HG02798 (cell line): ENCODE results near the gene CDC42EP5.
"Not testable (repeated sequence)": the region's sequence is repeated elsewhere in the genome, so short reads cannot be mapped to it uniquely, and the experiment has no call there.

Experiments used
- ATAC-seq: cut with Tn5 transposase; IDR thresholded peaks from one replicate; pipeline ENCODE4 v1.9.1; 2021; ENCODE audit warnings: mild to moderate bottlenecking; ENCODE audit not compliant: unreplicated experiment, poor library complexity

The CDC42EP5 gene

DNA sequence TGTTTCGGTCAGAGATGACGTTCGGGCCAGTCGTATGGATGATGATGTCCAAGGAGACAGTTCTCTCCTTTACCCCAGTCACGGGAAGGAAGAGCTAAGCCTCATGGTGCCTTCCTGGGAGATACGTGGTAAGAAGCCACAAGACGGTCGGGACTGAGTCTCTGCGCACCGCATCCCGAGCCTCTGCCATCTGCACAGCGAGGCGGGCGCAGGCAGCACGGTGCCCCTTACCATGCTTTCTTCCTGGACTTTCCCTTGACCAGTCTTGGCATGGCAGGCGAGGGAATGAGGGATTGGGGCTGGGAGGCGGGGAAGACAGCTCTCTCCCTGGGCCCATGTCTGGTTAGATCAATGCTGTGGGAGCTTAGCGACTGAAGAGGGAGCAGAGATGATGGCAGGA is 19.5 kb upstream of the CDC42EP5 start:
- no peak for ATAC-seq

DNA sequence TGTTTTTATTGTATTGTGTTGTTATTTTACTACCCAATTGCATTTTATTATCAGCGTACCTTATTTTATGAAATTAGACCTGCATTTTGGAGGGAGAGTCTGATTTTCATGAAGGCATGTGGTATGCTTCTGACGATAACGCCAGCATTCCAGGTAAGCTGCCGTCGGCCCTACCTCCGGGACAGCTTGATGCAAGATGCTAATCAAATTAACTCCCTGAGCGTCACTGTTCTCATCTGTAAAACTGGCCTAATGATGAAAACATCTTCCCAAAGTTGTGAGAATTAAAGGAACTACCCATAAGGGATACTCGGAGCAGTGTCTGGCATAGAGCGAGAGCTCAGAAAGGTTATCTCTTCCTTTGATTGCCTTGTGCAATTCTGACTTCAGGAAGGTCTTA is 16.7 kb upstream of the CDC42EP5 start:
- ATAC-seq, result no peak

DNA sequence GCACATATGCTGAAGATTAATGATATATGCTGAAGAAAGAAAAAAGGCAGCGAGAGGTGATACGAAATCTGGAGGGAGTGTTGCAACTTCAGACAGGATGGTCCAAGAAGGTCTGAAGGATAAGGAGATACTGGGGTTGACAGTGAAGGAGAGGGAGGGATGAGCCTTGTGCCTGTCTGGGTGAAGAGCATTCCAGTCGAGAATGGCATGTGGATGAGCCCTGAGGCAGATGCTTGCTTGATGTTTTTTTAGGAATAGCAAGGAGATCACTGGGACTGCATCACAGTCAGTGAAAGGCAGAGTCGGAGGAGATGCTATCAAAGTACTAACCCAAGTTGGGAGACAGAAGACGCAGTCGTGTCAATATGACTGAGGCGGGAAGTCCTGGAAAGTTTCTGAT is 16.2 kb upstream of the CDC42EP5 start:
- no peak for ATAC-seq

DNA sequence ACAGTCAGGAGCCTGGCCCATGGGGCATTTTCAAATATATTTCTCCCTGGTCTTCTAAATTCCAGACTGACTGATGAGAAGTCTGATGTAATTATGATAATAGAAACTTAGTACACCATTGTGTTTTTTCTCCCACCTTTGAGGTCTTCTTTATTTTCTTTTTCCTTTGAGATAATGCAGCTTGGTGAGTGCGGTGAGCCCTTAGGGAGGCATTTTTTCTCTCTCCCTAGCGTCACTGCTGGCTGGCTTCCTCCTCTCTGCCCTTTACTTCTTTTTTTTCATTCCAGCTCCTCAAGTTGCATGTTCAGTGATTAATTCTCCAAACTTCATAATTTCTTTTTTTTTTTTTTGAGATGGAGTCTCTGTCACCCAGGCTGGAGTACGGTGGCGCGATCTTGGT is 12.8 kb upstream of the CDC42EP5 start:
- no peak for ATAC-seq

DNA sequence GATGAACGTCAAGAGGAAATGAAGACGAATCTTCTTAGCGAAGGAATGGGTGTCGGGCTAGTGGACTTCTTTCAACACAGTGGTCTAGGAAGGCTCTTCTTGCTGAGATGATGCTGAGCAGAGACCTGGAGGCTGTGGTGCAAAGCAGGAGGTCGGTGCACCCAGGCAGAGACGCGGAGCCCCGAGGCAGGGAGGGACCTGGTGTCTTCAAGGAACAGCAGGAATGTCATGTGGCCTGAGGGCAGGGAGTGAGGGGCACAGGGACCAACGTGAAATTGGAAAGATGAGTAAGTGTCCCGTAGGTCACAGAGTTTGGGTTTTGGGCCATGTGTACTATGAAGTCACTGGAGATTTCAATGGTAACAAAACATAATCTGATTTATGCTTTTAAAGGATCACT is 11.4 kb upstream of the CDC42EP5 start:
- no peak for ATAC-seq

DNA sequence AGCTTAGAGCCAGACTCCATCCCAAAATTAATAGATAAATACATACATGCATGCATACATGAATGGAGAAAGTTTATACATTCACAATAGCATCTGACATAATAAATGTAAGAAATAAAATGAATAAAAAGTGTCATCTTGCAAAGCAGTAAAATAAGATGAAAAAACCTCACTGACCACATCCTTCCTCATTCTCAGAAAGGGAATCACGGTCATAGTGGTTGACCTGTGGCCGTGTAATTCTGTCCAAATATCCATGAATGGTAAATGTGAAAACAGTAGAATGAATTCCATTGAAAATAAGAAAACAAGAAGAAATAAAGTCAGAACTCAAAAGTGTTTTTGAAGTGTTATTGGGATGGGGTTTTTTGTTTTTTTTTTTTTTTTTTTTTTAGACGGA is 9.8 kb upstream of the CDC42EP5 start:
- no peak for ATAC-seq

DNA sequence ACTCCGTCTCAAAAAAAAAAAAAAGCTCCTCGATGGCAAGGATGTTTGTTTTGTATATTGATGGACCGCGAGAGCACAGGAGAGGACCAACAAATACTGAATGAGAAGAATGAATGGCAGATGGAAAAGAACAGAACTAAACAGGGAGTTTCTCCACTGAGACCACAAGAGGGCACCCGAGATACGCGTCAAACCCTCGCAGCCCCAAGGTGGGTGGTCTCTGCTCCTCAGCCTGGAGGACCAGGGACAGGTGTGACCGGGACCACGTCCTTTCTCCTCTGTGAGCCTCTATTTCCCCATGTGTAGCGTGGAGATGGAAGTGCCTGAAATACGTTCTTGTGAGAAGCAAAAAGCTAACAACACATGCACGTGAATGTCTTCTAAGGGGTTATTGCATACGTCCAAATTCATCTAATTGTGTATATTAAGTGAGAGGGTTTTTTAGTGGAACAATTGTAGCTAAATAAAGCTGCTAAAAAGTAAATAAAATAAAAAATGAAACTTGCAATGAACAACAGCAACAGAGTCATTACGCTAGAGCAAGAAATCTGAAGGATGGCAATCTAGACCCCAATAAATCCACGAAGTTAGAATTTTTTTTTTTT is 8.3 kb upstream of the CDC42EP5 start:
- ATAC-seq, result no peak

DNA sequence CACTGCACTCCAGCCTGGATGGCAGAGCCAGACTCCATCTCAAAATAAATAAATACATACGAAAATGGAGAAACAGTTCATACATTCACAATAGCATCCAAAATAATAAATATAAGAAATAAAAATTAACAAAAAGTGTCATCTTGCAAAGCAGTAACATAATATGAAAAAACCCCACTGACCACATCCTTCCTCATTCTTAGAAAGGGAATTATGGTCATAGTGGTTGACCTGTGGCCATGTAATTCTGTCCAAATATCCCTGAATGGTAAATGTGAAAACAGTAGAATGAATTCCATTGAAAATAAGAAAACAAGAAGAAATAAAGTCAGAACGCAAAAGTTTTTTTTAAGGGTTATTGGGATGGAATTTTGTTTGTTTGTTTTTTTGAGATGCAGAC is 7.0 kb upstream of the CDC42EP5 start:
- ATAC-seq, result no peak

DNA sequence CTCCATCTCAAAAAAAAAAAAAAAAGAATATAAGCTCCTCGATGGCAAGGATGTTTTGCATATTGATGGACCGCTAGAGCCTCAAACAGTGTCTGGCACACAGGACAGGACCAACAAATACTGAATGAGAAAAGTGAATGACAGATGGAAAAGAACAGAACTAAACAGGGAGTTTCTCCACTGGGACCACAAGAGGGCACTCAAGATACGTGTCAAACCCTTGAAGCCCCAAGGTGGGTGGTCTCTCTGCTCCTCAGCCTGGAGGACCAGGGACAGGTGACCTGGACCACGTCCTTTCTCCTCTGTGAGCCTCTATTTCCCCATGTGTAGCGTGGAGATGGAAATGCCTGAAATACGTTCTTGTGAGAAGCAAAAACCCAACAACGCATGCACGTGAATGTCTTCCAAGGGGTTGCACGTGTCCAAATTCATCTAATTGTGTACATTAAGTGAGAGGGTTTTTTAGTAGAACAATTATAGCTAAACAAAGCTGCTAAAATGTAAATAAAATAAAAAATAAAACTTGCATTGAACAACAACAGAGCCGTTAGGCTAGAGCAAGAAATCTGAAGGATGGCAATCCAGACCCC is 5.7 kb upstream of the CDC42EP5 start:
- no peak for ATAC-seq

DNA sequence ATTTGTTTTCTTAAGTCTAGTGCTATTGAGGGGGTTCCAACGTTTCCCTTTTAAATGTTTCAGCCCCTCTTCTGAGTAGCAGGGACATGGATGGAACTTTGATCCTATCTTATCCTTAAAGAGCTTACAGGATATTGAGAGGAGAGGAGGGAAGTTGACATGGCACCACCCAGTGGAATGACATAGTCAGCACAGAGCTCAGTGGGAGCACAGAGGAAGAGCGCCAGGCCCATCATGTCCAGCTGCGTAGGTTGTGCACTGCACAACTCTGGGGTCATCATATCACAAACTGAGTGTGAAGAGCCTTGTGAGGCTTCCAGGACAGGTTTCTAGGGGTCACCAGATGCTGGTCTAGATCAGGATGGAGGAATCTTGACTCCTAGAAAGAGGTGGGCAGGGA is 4.6 kb upstream of the CDC42EP5 start:
- ATAC-seq, result no peak

DNA sequence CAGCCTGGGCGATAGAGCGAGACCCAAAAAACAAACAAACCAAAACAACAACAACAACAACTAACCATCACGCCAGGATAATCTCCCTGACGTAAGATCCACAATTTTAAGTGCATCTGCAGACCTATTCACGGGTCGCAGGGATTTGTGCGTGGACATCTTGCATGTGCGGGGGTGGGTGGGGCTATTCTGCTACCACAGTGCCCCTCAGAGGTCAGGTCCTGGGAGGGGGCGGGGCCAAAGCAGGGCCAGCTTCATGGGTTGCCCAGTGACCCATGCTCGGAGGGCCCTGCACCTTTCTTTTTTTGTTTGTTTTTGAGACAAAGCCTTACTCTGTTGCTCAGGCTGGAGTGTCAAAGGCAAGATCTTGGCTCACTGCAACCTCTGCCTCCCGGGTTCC is 2.6 kb upstream of the CDC42EP5 start:
- no peak for ATAC-seq

DNA sequence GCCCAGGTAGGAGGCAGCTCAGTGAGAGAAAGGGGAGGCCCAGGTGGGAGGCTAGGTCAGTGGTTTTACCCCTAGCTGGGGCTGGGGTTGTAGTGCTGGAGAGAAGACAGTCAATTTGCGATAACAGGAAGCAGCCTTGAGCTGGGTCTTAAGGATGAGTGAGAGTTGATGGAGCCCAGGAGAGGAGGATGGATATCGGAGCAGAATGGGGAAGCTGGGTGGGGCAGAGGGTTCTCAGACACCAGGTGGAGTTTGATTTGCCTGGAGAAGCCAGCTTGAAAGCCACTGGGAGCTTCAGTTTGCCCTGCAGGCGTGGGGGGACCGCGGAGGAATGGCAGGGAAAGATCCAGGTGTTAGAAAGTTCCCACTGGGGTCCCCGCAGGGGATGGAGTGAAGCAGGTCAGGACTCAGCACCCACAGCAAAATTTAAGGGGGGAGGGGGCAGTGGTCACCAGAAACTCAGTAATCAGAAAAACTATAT is 836 bp upstream of the CDC42EP5 start:
- no peak for ATAC-seq

DNA sequence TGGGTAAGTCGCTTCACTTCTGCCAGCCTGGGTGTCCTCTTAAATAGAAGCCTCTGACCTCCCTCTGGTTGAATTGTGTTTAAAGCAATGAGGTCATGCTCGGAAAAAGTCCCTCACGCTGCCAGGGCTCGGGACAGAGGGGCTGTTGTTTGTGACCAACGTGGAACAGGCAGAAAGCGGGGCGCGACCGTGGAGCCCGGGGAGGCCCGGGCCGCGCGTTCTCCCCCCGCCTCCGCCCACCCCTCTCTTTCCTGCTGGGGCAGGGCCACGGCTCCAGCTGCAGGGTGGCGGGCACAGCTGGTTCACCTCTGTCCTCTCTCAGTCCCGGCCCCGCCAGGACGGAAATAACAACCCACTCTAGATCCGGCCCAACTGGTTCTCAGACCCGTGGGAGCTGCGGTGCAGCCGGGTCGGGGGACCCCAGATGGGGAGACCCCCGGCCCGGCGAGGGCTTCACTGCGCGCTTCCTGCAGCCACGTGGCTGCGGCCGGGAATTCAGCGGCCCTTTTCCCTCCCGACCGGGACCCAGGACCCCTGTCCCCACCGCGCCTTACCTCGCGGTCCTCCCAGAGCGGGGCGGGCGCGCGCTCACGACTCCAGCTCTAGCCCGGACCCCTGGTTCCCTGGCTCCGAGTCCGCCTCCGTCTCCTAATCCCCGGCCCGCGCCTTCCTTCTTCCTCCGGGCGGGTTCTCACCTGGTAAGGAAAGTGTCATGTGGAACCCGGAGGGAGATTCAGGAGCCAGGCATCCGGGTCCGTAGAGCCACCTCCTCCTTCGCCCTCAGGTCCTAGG is 1.9 kb downstream of the CDC42EP5 start:
- ATAC-seq, result no peak

DNA sequence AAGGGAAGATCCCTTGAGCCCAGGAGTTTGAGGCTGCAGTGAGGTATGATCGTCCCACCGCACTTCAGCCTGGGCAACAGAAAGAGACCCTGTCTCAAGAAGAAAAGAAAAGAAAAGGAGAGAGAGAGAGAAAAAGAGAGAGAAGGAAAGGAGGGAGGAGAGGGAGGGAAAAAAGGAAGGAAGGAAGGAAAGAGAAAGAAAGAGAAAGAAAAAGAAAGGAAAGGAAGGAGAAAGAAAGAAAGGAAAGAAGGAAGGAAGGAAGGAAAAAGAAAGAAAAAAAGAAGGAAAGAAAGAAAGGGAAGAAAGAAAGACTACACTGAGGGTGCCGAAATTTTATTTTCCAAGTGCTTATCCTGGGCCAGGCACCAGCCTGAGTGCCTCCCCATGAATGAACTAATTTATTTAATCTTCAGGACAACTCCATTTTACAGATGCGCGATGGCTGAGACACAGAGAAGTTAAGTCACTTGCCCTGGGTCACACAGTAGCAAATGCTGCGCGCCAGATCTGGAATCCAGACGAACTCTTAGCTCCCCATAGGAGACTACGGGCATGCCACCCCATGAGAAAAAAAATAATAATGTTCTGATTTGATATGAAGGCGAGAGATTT is 2.7 kb downstream of the CDC42EP5 start:
- no peak for ATAC-seq

DNA sequence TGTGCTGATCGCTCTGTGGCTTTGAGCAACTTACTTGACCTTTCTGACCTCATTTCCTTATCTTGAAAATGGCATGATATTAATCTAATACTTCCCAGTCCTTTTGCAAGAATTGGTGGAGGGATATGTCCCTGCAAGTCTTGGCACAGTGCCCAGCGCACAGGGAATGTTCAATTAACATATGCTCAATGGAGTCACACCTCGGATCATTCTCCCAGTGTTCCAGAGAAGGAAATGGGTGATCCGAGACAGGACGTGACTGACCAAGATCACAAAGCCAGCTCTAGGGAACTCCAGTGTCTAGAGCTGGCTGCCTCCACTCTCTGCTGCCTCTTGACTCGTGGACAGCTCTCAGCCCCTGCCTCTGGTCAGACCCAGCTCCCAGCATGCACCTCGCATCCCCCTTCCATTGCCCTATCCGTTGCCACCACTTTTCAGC is 3.6 kb downstream of the CDC42EP5 start:
- ATAC-seq, result no peak

DNA sequence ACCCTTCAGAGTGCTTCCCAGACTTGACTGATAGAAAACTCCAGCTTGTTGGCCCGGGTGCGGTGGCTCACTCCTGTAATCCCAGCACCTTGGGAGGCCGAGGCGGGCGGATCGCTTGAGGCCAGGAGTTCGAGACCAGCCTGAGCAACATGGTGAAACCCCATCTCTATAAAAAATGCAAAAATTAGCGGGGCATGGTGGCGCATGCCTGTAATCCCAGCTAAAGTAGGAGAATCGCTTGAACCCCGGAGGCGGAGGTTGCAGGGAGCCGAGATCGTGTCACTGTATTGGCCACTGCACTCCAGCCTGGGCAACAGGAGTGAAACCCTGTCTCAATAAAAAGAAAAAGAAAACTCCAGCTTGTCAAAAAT is 7.0 kb downstream of the CDC42EP5 start:
- not testable (repeated sequence) for ATAC-seq

DNA sequence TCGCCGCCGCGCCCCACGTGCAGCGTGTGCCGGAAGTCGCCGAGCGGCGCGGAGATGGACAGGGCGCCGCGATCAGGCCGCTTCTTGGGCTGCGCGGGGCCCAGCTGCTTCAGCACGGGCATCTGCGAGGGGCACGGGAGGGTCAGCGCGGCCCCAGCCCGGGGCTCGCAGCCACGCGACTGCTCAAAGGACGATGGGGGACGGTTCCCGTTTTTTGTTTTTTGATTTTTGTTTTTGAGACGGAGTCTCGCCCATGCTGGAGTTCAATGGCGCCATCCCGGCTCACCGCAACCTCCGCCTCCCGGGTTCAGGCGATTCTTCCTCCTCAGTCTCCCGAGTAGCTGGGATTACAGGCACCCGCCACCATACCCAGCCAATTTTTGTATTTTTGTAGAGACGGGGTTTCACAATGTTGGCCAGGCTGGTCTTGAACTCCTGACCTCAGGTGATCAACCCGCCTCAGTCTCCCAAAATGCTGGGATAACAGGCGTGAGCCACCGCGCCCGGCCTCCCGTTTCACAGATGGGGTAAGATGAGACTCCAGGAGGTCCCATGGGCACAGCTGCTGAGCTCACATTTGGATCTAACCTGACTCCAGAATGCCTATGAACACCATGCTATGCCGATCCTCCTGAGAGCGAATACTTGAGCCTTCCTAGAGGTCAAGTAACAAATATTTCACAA is 7.5 kb downstream of the CDC42EP5 start:
- no peak for ATAC-seq

DNA sequence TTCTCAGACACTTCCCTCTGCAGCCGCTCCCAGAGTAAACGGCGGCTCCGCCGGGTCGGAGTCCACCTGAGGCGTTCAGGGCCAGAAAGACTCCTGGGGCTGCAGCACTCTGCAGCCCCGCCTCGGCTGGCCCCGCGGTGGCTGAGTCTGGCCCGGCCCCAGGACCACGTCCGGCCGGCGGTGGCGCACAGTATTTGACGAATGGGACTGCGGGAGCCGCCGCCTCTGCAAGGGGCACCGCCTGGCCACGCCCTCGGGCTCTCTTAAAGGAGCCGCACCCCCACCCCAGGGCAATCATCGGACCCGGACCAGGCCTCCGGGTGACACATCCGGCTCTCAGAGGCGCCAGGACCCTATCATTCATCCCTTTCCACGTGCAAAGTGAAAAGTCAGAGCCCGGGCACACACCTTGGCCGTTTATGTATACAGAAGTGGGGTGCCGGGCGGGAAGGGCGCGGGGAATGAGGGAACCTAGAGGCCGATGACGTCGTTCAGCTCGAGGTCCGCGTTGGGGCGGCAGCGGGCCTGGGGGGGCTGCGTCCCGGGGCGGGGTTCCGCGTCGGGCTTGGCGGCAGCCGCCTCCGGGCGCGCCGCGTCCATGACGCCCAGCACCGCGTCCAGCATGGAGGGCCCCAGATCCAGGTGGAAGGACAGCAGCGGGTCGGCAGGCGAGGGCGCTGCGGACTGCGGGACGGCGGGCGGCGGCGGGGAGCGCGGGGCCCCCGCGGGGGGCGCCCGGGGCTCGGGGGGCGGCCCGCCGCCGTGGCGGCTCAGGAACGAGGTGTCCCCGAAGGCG is 8.3 kb downstream of the CDC42EP5 start:
- ATAC-seq, result peak; percentile 49

DNA sequence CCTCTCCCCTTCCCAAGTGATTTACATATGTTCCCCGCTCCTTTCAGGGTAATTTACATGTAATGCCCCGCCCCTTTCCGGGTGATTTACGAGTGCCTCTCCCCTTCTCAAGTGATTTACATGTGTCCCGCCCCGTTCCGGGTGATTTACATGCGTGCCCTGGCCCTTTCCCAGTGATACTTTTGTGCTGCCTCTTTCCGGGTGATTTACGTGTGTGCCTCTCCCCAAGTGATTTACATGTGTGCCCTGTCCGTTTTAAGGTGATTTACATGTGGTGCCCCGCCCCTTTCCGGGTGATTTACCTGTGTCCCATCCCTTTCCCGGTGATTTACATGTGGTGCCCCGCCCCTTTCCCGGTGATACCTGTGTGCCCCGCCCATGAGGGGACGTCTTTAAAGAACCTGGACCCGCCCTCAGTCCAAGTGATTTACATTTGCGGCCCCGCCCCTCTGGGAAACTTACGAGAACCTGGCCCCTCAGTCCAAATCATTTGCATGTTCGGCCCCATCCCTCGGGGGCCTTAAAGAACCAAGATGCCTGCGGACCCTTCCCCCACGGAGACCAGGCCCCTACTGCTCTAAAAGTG is 9.0 kb downstream of the CDC42EP5 start:
- ATAC-seq, result peak; percentile 54
